Esophagus squamous epithelium (tissue), 4 donors: ENCODE results near the gene CDC123.

ENCODE experiments used
- CTCF ChIP-seq, 6 experiments: fragments of 450-650 bp in 4 of 6; fragments of 200-600 bp in 2 of 6; sonication (generic) in 2 of 6; IDR thresholded peaks; one replicate each; pipeline ENCODE4 v1.5.1; 2016 to 2019; ENCODE audit warnings: antibody characterized with exemption in 6 of 6, mild to moderate bottlenecking in 4 of 6, moderate library complexity in 4 of 6
- POLR2A ChIP-seq, 4 donors: fragments of 450-650 bp; IDR thresholded peaks; one replicate each; pipeline ENCODE4 v1.6.1; 2017; ENCODE audit warnings: antibody characterized with exemption in 4 of 4, mild to moderate bottlenecking in 4 of 4, moderate library complexity in 3 of 4

GRCh38 chr10:12237265-12238220 lies 41.6 kb downstream of the CDC123 start:
- TF ChIP-seq POLR2A (IDR thresholded peaks at IDR 0.05) (no peak), CTCF (IDR thresholded peaks at IDR 0.05) (no peak)
